ENCODE results near the gene ZYG11A.

Gene ZYG11A

GRCh38 chr1:52901384-52901783, 58.8 kb downstream of the ZYG11A start:
- intact Hi-C loops (cut with micrococcal nuclease): no loop called here
- Mint-ChIP-seq H3K27me3 (no peaks in the 10 kb centered on the region), H3K36me3 (ENCODE audit: low read depth) (no peaks in the 10 kb centered on the region), H3K27ac (no peak overlapping the region), H3K4me3 (no peak overlapping the region), H3K4me1 (ENCODE audit: low read depth) (no peaks in the 10 kb centered on the region), H3K9me3 (no peaks in the 10 kb centered on the region)

DNA sequence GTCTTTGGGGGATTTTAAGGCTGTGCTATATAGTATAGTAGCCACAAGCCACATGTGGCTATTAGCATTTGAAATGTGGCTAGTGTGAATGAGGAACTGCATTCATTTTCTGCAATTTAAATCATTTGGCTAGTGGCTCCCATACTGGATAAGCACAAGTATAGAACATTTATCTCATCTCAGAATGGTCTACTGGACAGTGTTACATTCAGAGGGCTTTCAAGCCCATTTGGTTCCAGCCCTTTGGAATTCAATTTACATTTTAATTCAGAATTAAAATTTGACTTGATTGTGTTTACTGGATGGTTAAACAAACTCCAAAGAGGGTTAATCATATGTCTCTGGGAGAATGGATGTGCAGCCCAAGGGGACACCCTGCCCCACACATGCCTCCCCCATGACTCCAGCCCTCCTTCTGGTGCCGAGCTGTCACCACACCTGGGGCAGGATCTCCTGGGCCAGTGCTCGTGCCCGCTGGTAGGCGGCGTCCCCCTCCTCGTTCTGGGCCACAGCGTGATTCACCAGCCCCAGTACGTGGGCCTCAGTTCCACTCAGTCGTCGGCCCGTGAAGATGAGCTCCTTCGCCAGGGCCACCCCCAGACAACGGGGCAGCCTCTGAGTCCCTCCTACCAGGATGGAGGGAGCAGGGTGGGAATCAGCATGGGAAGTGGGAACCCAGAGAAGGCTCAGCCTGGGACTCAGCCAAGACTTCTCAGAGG, 61.8 kb downstream of the ZYG11A start:
- Mint-ChIP-seq H3K4me1 (ENCODE audit: low read depth) (no peaks in the 10 kb centered on the region), H3K36me3 (ENCODE audit: low read depth) (no peaks in the 10 kb centered on the region), H3K27ac (no peak overlapping the region), H3K27me3 (no peaks in the 10 kb centered on the region), H3K4me3 (no peak overlapping the region), H3K9me3 (no peaks in the 10 kb centered on the region)
- intact Hi-C loops (cut with micrococcal nuclease): no loop called here

DNA sequence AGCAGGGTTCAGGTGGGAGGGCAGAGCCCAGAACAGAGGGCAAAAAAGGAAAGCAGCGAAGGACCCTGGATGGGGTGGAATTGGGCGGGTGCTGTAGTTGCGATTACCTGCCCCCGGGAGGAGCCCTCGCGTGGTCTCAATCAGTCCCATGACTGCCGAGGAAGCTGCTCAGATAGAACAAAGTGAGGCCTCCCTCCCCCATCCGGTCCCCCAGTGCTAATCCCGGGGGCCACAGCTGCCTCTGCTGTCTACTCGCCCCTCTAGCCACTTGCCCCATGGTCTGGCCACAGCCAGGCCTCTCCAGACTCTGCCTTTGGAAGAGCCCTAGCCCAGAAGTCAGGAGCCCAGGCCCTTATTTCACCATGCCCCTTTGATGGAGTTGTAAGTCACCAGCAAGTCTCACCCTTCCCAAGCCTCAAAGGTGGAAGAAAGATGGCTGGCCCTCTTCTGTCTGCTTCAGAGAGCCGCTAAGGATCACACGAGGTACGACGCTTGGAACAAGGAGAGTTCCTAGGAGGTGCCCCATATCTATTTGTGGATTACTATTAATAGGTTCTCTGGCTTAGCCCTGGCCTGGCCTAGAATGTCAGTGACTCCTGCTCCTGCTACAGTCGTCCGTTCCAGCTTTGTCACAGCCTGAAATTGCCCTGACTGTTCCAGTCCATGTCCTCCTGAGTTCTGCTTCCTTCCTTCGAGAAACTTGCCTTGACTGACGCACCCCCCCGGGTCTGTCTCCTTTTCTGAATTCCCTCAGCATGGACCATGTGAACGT, 62.6 kb downstream of the ZYG11A start:
- no peaks in the 10 kb centered on the region for H3K4me1 Mint-ChIP-seq (ENCODE audit: low read depth)
- H3K27ac Mint-ChIP-seq: no peak overlapping the region
- H3K9me3 Mint-ChIP-seq: no peaks in the 10 kb centered on the region
- no peaks in the 10 kb centered on the region for H3K36me3 Mint-ChIP-seq (ENCODE audit: low read depth)
- H3K4me3 Mint-ChIP-seq: no peak overlapping the region
- intact Hi-C loops (cut with micrococcal nuclease): no loop called here
- H3K27me3 Mint-ChIP-seq: no peaks in the 10 kb centered on the region

DNA sequence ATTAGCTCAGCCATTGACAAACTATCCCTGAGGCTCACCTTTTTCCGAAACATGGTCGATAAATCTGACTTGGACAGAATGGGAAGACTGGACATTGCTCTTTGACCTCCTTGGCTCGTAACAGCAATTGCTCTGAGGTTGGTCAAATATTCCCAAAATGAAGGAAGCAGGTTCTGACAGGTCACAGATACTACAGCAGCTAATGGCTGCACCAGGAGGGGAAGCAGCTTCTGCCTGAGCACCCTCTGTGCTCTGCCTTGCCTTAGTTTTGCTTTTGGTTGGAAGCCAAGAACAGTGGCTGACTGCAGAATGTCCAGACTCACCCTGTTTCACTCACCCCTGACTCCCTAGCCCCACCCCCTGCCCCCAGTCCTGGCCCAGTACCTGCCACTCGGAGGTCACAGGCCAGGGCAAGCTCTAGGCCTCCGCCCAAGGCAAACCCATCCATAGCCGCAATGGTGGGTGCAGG, 63.6 kb downstream of the ZYG11A start:
- Mint-ChIP-seq H3K36me3 (ENCODE audit: low read depth) (no peaks in the 10 kb centered on the region), H3K27me3 (no peaks in the 10 kb centered on the region), H3K4me3 (no peak overlapping the region), H3K9me3 (no peaks in the 10 kb centered on the region), H3K4me1 (ENCODE audit: low read depth) (no peaks in the 10 kb centered on the region), H3K27ac (no peak overlapping the region)
- intact Hi-C loops (cut with micrococcal nuclease): no loop called here

GRCh38 chr1:52907068-52907811, 64.7 kb downstream of the ZYG11A start:
- H3K4me1 Mint-ChIP-seq (ENCODE audit: low read depth): no peaks in the 10 kb centered on the region
- H3K36me3 Mint-ChIP-seq (ENCODE audit: low read depth): no peaks in the 10 kb centered on the region
- H3K27ac Mint-ChIP-seq: no peak overlapping the region
- H3K27me3 Mint-ChIP-seq: no peaks in the 10 kb centered on the region
- intact Hi-C loops (cut with micrococcal nuclease): no loop called here
- no peaks in the 10 kb centered on the region for H3K9me3 Mint-ChIP-seq
- H3K4me3 Mint-ChIP-seq: no peak overlapping the region

GRCh38 chr1:52907812-52908153, 65.2 kb downstream of the ZYG11A start:
- Mint-ChIP-seq H3K27ac (no peak overlapping the region), H3K27me3 (no peaks in the 10 kb centered on the region), H3K9me3 (no peaks in the 10 kb centered on the region), H3K4me1 (ENCODE audit: low read depth) (no peaks in the 10 kb centered on the region), H3K36me3 (ENCODE audit: low read depth) (no peaks in the 10 kb centered on the region), H3K4me3 (no peak overlapping the region)
- intact Hi-C loops (cut with micrococcal nuclease): no loop called here

DNA sequence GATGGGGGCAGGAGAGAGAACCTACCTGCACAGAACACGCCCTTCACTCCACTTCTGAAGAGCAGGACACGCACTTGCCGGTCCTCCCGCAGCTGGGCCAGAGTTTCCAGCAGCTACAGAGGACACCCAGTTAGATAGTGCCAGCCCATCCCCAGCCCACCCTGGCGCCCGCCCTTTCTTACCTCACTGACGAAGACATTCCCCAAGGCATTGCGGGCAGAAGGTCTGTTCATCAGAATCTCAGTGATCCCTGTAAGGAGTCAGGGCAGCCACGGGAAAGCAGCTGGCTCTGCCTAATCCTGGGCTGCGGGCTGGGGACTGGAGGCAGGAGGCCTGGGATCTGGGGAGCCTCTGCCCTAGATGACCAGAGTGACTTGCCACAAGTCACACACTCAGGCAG, 69.0 kb downstream of the ZYG11A start:
- no peaks in the 10 kb centered on the region for H3K9me3 Mint-ChIP-seq
- no peak overlapping the region for H3K27ac Mint-ChIP-seq
- no peak overlapping the region for H3K4me3 Mint-ChIP-seq
- no peaks in the 10 kb centered on the region for H3K36me3 Mint-ChIP-seq (ENCODE audit: low read depth)
- H3K27me3 Mint-ChIP-seq: no peaks in the 10 kb centered on the region
- intact Hi-C loops (cut with micrococcal nuclease): no loop called here
- H3K4me1 Mint-ChIP-seq (ENCODE audit: low read depth): no peaks in the 10 kb centered on the region

DNA sequence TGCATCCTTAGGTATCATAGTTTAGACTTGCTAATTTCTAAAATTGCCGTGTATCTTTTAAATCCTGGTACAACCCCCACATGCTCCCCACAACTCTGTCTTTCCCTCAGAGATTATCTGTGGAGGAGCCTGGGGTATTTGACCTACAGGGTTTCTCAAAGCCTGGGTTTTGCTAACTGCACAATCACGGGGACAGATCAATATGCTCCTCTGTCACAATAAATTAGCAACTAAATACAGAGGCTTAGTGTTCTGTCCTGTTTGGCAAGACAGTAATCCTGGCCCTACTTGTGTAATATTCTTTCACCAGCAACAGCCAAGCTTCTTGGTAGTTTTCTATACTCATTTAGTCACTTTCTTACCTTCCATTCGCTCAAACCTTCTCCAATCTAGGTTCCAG, 70.5 kb downstream of the ZYG11A start:
- no peaks in the 10 kb centered on the region for H3K9me3 Mint-ChIP-seq
- H3K27me3 Mint-ChIP-seq: no peaks in the 10 kb centered on the region
- intact Hi-C loops (cut with micrococcal nuclease): no loop called here
- H3K4me1 Mint-ChIP-seq (ENCODE audit: low read depth): no peaks in the 10 kb centered on the region
- no peak overlapping the region for H3K4me3 Mint-ChIP-seq
- no peak overlapping the region for H3K27ac Mint-ChIP-seq
- H3K36me3 Mint-ChIP-seq (ENCODE audit: low read depth): no peaks in the 10 kb centered on the region

- H3K27me3 Mint-ChIP-seq: no peaks in the 10 kb centered on the region
- no peaks in the 10 kb centered on the region for H3K36me3 Mint-ChIP-seq (ENCODE audit: low read depth)
- no peak overlapping the region for H3K4me3 Mint-ChIP-seq
Measured at GRCh38 chr1:52913537-52913936, 71.0 kb downstream of the ZYG11A start.

DNA sequence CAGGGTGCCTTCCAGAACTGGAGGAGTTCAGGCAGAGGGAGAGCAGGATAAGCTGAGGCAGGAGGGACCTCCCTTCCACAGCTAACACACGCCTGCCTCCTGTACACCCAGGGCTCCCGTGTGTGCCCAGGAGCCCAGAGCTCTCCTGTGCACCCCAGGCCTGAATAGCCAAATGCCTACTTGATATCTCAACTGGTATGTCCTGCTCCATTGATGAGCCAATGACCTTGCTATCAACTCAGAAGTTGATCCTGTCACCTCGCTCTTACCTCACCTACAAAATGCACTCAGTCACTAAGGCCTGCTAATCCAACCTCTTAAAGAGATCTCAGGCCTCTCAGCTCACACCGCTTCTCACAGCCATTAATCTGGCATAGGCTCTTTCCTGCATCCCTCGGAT, 71.9 kb downstream of the ZYG11A start:
- no peaks in the 10 kb centered on the region for H3K9me3 Mint-ChIP-seq
- intact Hi-C loops (cut with micrococcal nuclease): no loop called here
- H3K27me3 Mint-ChIP-seq: no peaks in the 10 kb centered on the region
- no peaks in the 10 kb centered on the region for H3K36me3 Mint-ChIP-seq (ENCODE audit: low read depth)
- no peaks in the 10 kb centered on the region for H3K4me1 Mint-ChIP-seq (ENCODE audit: low read depth)
- no peak overlapping the region for H3K27ac Mint-ChIP-seq
- H3K4me3 Mint-ChIP-seq: no peak overlapping the region

More at GRCh38 chr1:52913537-52913936, 71.0 kb downstream of the ZYG11A start:
- H3K4me1 Mint-ChIP-seq (ENCODE audit: low read depth): no peaks in the 10 kb centered on the region
- no peak overlapping the region for H3K27ac Mint-ChIP-seq
- H3K9me3 Mint-ChIP-seq: no peaks in the 10 kb centered on the region
- intact Hi-C loops (cut with micrococcal nuclease): no loop called here

- no peaks in the 10 kb centered on the region for H3K4me1 Mint-ChIP-seq (ENCODE audit: low read depth)
- intact Hi-C loops (cut with micrococcal nuclease): no loop called here
- H3K27ac Mint-ChIP-seq: no peak overlapping the region
Measured at GRCh38 chr1:52915211-52915854, 72.8 kb downstream of the ZYG11A start.

GRCh38 chr1:52915855-52916220, 73.3 kb downstream of the ZYG11A start:
- Mint-ChIP-seq H3K27me3 (peaks cover 8% of the 10 kb centered on the region), H3K4me1 (ENCODE audit: low read depth) (no peaks in the 10 kb centered on the region), H3K9me3 (no peaks in the 10 kb centered on the region), H3K36me3 (ENCODE audit: low read depth) (no peaks in the 10 kb centered on the region), H3K27ac (no peak overlapping the region), H3K4me3 (no peak overlapping the region)
- intact Hi-C loops (cut with micrococcal nuclease): no loop called here

More at GRCh38 chr1:52915211-52915854, 72.8 kb downstream of the ZYG11A start:
- Mint-ChIP-seq H3K4me3 (no peak overlapping the region), H3K36me3 (ENCODE audit: low read depth) (no peaks in the 10 kb centered on the region), H3K9me3 (no peaks in the 10 kb centered on the region), H3K27me3 (peaks cover 4% of the 10 kb centered on the region)

- no peak overlapping the region for H3K4me3 Mint-ChIP-seq
- peaks cover 13% of the 10 kb centered on the region for H3K27me3 Mint-ChIP-seq
- H3K4me1 Mint-ChIP-seq (ENCODE audit: low read depth): peaks cover 1% of the 10 kb centered on the region
- intact Hi-C loops (cut with micrococcal nuclease): no loop called here
- H3K36me3 Mint-ChIP-seq (ENCODE audit: low read depth): no peaks in the 10 kb centered on the region
- no peaks in the 10 kb centered on the region for H3K9me3 Mint-ChIP-seq
- no peak overlapping the region for H3K27ac Mint-ChIP-seq
Measured at GRCh38 chr1:52916241-52916975, 73.8 kb downstream of the ZYG11A start.

All from dendritic cell treated with granulocyte-macrophage colony-stimulating factor and Interleukin-4, amounts not matched to agents 40 ng/mL and 50 ng/mL, for 4 days (primary cell).